ENCODE measurements around the gene BCAN.

Gene BCAN

GRCh38 chr1:156692441-156692924, 50.6 kb downstream of the BCAN start:
- peak overlapping the region; percentile 73 for H3K4me3 Mint-ChIP-seq
- DNase-seq: peak; percentile 54
- no peaks in the 10 kb centered on the region for H3K9me3 Mint-ChIP-seq
- H3K27me3 Mint-ChIP-seq (ENCODE audit: low read depth, poor library complexity): peaks cover 4% of the 10 kb centered on the region
- peaks cover 78% of the 10 kb centered on the region for H3K4me1 Mint-ChIP-seq
- peaks cover 7% of the 10 kb centered on the region for H3K36me3 Mint-ChIP-seq (ENCODE audit: low read depth)
- peak overlapping the region; percentile 91 for H3K27ac Mint-ChIP-seq
- no peak for TF ChIP-seq CTCF (IDR thresholded peaks at IDR 0.05)

GRCh38 chr1:156692925-156693847, 51.3 kb downstream of the BCAN start:
- peak overlapping the region; percentile 73 for H3K4me3 Mint-ChIP-seq
- H3K4me1 Mint-ChIP-seq: peaks cover 85% of the 10 kb centered on the region
- H3K27me3 Mint-ChIP-seq (ENCODE audit: low read depth, poor library complexity): peaks cover 4% of the 10 kb centered on the region
- DNase-seq: peak; percentile 77
- H3K36me3 Mint-ChIP-seq (ENCODE audit: low read depth): peaks cover 14% of the 10 kb centered on the region
- no peak for TF ChIP-seq CTCF (IDR thresholded peaks at IDR 0.05)
- peak overlapping the region; percentile 91 for H3K27ac Mint-ChIP-seq
- H3K9me3 Mint-ChIP-seq: no peaks in the 10 kb centered on the region

GRCh38 chr1:156693848-156694689, 52.2 kb downstream of the BCAN start:
- peak overlapping the region; percentile 91 for H3K27ac Mint-ChIP-seq
- H3K36me3 Mint-ChIP-seq (ENCODE audit: low read depth): peaks cover 23% of the 10 kb centered on the region
- H3K4me1 Mint-ChIP-seq: peaks cover 87% of the 10 kb centered on the region
- no peak for TF ChIP-seq CTCF (IDR thresholded peaks at IDR 0.05)
- H3K4me3 Mint-ChIP-seq: peak overlapping the region; percentile 73
- peaks cover 4% of the 10 kb centered on the region for H3K27me3 Mint-ChIP-seq (ENCODE audit: low read depth, poor library complexity)
- DNase-seq: peak; percentile 41
- no peaks in the 10 kb centered on the region for H3K9me3 Mint-ChIP-seq

GRCh38 chr1:156694690-156694962, 52.7 kb downstream of the BCAN start:
- no peaks in the 10 kb centered on the region for H3K9me3 Mint-ChIP-seq
- peaks cover 4% of the 10 kb centered on the region for H3K27me3 Mint-ChIP-seq (ENCODE audit: low read depth, poor library complexity)
- TF ChIP-seq CTCF (IDR thresholded peaks at IDR 0.05): no peak
- H3K27ac Mint-ChIP-seq: peak overlapping the region; percentile 2
- peaks cover 87% of the 10 kb centered on the region for H3K4me1 Mint-ChIP-seq
- DNase-seq: no peak
- peak overlapping the region; percentile 73 for H3K4me3 Mint-ChIP-seq
- peaks cover 28% of the 10 kb centered on the region for H3K36me3 Mint-ChIP-seq (ENCODE audit: low read depth)

GRCh38 chr1:156696755-156697154, 54.8 kb downstream of the BCAN start:
- H3K9me3 Mint-ChIP-seq: no peaks in the 10 kb centered on the region
- H3K4me1 Mint-ChIP-seq: peaks cover 87% of the 10 kb centered on the region
- no peak for DNase-seq
- peaks cover 4% of the 10 kb centered on the region for H3K27me3 Mint-ChIP-seq (ENCODE audit: low read depth, poor library complexity)
- peaks cover 48% of the 10 kb centered on the region for H3K36me3 Mint-ChIP-seq (ENCODE audit: low read depth)
- peak overlapping the region; percentile 55 for H3K4me3 Mint-ChIP-seq
- peak overlapping the region; percentile 96 for H3K27ac Mint-ChIP-seq
- TF ChIP-seq CTCF (IDR thresholded peaks at IDR 0.05): no peak
